ENCODE measurements around the gene CD19.
"Not testable (repeated sequence)": the region's sequence is repeated elsewhere in the genome, so short reads cannot be mapped to it uniquely, and the experiment has no call there.

The CD19 gene

DNA sequence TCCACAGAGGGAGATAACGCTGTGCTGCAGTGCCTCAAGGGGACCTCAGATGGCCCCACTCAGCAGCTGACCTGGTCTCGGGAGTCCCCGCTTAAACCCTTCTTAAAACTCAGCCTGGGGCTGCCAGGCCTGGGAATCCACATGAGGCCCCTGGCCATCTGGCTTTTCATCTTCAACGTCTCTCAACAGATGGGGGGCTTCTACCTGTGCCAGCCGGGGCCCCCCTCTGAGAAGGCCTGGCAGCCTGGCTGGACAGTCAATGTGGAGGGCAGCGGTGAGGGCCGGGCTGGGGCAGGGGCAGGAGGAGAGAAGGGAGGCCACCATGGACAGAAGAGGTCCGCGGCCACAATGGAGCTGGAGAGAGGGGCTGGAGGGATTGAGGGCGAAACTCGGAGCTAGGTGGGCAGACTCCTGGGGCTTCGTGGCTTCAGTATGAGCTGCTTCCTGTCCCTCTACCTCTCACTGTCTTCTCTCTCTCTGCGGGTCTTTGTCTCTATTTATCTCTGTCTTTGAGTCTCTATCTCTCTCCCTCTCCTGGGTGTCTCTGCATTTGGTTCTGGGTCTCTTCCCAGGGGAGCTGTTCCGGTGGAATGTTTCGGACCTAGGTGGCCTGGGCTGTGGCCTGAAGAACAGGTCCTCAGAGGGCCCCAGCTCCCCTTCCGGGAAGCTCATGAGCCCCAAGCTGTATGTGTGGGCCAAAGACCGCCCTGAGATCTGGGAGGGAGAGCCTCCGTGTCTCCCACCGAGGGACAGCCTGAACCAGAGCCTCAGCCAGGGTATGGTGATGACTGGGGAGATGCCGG is 769 bp downstream of the CD19 start:
- H3K4me3 ChIP-seq (ENCODE audit: low read depth, low read length) = no peak overlapping the region
- no peak for DNase-seq (ENCODE audit: low read depth)

DNA sequence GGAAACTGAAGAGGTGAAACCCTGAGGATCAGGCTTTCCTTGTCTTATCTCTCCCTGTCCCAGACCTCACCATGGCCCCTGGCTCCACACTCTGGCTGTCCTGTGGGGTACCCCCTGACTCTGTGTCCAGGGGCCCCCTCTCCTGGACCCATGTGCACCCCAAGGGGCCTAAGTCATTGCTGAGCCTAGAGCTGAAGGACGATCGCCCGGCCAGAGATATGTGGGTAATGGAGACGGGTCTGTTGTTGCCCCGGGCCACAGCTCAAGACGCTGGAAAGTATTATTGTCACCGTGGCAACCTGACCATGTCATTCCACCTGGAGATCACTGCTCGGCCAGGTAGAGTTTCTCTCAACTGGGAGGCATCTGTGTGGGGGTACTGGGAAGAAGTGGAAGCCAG is 1.4 kb downstream of the CD19 start:
- H3K4me3 ChIP-seq (ENCODE audit: low read depth, low read length) = no peak overlapping the region
- no peak for DNase-seq (ENCODE audit: low read depth)

DNA sequence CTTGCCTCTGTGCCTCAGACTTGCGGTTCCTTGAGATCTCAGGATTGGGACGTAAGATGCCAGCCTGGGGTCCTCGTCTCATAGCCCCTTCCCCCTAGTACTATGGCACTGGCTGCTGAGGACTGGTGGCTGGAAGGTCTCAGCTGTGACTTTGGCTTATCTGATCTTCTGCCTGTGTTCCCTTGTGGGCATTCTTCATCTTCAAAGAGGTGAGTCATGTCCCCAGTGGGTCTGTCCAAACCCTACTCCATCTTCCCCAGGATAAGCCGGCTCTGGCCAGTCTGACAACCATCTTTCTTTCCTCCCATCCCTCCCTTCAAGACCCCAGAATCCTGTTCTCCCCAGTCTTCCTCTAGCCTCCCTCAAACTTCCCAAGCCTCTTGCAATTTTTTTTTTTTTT is 3.6 kb downstream of the CD19 start:
- no peak for DNase-seq (ENCODE audit: low read depth)
- no peak overlapping the region for H3K4me3 ChIP-seq (ENCODE audit: low read depth, low read length)

DNA sequence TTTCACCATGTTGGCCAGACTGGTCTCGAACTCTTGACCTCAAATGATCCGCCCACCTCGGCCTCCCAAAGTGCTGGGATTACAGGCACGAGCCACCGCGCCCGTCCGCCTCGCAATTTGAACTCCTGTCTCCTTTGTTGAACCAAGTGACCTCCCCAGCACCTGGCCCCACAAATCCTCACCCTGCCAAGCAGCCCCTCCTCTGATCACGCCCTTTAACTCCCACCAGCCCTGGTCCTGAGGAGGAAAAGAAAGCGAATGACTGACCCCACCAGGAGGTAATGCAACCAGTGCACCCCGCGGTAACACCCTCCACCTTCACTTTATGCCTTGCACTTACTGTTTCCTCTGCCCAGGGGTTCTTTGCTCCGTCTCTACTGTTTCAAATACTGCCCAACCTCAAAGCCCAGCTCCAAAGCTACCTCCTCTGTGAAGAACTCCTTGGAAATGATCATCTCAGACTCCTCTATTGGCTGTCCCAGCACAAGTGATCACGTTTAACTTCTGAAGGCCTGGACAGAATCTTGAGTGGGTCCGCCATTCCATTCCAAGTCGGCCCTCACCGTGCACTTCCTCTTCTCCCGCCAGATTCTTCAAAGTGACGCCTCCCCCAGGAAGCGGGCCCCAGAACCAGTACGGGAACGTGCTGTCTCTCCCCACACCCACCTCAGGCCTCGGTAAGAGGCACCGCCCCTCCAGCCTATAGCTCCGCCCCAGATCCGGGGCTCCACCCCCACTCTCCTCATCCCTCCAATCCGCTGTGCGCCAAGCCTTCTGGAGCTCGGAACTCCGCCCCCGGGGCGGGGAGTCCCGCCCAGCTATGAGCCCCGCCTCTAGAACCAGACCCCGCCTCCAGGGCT is 4.4 kb downstream of the CD19 start:
- H3K4me3 ChIP-seq (ENCODE audit: low read depth, low read length) = peak overlapping the region; percentile 24

DNA sequence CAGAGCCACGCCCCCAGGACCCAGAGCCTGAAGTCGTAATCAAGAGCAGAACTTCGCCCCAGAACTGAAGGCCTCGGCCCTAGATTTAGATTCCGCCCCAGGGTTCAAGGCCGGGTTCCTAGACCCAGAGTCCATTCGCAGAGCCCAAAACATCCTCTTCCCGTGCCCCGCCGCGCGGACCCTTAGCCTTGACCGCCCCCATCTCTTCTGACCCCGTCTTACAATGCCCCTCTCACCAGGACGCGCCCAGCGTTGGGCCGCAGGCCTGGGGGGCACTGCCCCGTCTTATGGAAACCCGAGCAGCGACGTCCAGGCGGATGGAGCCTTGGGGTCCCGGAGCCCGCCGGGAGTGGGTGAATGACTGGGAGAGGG is 5.0 kb downstream of the CD19 start:
- no peak for DNase-seq (ENCODE audit: low read depth)
- no peak overlapping the region for H3K4me3 ChIP-seq (ENCODE audit: low read depth, low read length)

More for the DNA sequence above, 4.4 kb downstream of the CD19 start:
- DNase-seq (ENCODE audit: low read depth) = peak; percentile 22

DNA sequence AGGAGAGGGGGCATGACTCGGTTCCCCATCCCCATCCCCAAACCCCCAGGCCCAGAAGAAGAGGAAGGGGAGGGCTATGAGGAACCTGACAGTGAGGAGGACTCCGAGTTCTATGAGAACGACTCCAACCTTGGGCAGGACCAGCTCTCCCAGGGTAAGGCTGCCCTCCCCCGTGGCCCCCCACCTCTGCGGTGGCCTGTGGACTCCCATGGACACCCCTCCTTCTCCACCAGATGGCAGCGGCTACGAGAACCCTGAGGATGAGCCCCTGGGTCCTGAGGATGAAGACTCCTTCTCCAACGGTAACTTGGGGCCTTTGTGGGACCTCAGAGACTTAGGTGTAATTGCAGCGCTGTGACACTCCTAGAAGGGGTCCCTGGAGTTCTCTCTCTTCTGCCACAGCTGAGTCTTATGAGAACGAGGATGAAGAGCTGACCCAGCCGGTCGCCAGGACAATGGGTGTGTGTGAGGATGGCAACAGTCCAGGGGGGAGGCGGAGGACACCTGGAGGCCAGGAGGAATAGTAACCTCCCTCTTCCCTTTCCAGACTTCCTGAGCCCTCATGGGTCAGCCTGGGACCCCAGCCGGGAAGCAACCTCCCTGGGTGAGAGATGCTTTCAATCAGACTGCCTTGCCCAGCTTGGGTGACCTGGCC is 5.6 kb downstream of the CD19 start:
- H3K4me3 ChIP-seq (ENCODE audit: low read depth, low read length) = no peak overlapping the region
- no peak for DNase-seq (ENCODE audit: low read depth)

DNA sequence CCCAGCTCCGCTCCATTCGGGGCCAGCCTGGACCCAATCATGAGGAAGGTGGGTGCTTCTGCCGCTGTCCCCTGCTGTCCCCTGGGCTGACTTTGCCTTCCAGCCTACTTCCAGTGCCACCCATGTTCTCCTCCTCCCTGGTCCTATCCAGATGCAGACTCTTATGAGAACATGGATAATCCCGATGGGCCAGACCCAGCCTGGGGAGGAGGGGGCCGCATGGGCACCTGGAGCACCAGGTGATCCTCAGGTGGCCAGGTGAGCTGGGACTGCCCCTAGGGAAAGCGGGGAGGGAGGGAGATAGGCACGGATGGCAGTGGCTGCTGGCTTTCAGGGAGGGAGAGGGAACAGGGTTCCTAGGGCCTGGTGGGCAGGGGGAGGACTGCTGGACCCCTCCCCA is 7.0 kb downstream of the CD19 start:
- DNase-seq (ENCODE audit: low read depth) = no peak
- no peak overlapping the region for H3K4me3 ChIP-seq (ENCODE audit: low read depth, low read length)

DNA sequence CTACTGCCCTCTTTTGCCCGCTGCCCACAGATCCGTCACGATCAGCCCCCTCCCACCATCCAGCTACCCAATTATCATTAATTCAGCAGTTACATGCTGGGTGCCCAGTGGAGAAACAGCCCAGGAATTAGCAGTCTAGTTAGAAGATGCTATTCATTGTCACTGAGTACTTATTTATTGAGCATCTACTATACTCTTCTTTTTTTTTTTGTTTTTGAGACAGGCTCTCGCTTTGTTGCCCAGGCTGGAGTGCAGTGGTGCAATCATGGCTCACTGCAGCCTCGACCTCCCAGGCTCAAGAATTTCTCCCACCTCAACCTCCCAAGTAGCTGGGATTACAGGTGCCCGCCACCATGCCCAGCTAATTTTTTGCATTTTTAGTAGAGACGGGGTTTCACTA is 8.1 kb downstream of the CD19 start:
- DNase-seq (ENCODE audit: low read depth); H3K4me3 ChIP-seq (ENCODE audit: low read depth, low read length): not testable (repeated sequence)

DNA sequence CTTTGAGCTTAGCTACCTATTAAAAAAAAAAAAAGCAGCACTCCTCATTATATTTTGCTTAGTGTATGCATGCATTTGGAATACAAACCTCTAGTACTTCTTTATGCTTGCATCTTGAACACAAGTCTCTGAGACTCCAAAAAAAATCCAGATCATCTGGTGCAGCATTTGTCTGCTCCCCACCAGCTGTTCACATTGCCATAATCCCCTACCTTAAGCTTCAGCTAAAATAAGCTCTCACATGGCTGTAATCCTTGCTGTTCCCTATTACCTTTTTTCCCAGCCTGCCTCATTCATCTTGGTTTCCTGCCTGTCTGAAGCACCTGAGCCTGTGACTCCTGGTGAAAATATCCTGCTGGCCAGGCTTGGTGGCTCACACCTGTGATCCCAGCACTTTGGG is 11.5 kb downstream of the CD19 start:
- H3K4me3 ChIP-seq (ENCODE audit: low read depth, low read length) = no peak overlapping the region
- no peak for DNase-seq (ENCODE audit: low read depth)

DNA sequence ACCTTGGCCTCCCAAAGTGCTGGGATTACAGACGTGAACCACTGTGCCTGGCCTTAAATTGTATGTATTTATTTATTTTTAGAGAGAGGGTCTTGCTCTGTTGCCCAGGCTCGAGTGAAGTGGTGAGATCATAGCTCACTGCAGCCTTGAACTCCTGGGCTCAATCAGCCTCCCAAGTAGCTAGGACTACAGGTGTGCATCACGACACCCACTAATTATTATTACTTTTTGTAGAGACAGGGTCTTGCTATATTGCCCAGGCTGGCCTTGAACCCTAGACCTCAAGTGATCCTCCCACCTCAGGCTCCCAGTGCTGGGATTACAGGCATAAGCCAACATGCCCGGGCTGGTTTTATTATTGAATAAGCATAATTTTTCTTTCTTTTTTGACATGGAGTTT is 14.9 kb downstream of the CD19 start:
- DNase-seq (ENCODE audit: low read depth) = no peak
- no peak overlapping the region for H3K4me3 ChIP-seq (ENCODE audit: low read depth, low read length)

DNA sequence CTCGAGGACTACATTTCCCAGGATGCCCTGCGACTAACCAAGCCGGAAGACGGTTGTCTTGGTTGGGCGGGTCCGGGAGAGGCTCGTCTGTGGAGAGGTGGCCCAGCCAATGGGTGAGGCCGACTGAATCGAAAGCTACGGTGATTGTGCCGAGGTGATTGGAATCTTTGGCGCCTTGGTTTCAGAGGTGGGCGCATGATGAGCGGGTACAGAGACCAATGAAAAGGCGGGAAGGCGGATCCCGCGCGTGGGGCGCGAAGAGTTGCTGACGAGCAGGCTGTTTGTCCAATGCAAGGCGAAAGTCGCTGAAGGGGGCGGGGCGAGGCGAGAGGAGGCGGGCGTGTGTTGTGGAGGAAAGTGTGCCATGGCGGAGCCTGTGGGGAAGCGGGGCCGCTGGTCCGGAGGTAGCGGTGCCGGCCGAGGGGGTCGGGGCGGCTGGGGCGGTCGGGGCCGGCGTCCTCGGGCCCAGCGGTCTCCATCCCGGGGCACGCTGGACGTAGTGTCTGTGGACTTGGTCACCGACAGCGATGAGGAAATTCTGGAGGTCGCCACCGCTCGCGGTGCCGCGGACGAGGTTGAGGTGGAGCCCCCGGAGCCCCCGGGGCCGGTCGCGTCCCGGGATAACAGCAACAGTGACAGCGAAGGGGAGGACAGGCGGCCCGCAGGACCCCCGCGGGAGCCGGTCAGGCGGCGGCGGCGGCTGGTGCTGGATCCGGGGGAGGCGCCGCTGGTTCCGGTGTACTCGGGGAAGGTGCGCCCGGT is 19.1 kb downstream of the CD19 start, which contains the start of gene NFATC2IP:
Gene NFATC2IP (plus strand): TSS at position 290 of the 762 bp plus-strand sequence. CDS start 75 bp downstream, at position 365.
- peak within 1 kb of the TSS; percentile 91 for H3K4me3 ChIP-seq (ENCODE audit: low read depth, low read length)
- DNase-seq (ENCODE audit: low read depth) = peak; percentile 99

DNA sequence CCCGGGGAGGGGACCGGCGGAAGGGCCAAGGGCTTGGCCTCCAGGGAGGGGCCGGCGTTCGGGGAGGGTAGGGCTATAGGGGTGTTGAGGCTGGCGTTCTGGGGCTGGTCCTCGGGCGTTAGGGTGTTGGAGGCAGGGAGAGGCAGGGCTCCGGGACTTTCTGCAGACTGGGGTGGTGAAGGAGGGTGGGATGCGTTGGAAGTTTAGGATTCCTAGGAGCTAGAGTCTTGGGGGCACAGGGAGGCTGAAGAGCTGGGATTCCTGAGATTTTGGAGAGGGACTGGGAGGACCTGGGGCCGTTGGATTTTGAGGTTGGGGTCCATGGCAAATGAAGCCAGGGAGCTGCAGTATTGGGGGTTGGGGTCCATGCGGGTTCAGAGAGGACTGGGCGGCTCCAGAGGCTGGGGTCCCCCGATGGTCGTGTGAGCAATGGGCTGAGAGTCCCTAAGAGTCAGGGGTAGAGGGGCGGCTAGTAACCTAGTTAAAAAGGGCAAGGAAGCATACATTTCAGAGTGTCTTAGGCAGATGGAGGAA is 19.7 kb downstream of the CD19 start:
- peak overlapping the region; percentile 91 for H3K4me3 ChIP-seq (ENCODE audit: low read depth, low read length)
- no peak for DNase-seq (ENCODE audit: low read depth)

DNA sequence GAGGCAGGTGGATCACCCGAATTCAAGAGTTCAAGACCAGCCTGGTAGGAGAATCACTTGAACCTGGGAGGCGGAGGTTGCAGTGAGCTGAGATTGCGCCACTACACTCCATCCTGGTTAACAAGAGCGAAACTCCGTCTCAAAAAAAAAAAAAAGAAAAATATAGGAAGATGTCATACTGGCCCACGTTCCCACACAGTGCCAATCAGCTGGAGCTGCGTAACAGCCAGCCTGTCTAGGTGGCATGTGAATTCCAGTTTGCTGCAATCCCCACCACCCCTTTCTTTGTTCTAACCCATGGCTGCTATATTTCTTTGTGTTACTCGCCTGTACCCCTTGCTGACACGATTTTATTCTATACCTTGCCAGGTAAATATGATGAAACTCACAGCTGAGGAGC is 26.4 kb downstream of the CD19 start:
- H3K4me3 ChIP-seq (ENCODE audit: low read depth, low read length) = no peak overlapping the region
- no peak for DNase-seq (ENCODE audit: low read depth)

DNA sequence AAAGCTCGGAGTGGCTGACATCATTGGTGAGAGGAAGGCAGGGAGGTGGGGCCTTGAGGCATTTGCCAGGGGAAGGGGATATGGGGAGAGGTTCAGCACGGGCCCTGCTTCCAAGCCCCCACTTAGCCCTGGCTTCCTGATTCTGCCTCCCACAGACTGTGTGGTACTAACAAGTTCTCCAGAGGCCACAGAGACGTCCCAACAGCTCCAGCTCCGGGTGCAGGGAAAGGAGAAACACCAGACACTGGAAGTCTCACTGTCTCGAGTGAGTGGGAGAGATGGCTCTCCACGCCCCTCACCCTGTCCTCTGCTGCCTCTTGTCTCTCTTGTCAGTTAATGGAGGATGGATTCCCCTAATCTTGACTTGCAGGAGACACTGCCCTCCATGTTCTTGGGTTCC is 27.1 kb downstream of the CD19 start:
- H3K4me3 ChIP-seq (ENCODE audit: low read depth, low read length) = no peak overlapping the region
- DNase-seq (ENCODE audit: low read depth) = no peak

DNA sequence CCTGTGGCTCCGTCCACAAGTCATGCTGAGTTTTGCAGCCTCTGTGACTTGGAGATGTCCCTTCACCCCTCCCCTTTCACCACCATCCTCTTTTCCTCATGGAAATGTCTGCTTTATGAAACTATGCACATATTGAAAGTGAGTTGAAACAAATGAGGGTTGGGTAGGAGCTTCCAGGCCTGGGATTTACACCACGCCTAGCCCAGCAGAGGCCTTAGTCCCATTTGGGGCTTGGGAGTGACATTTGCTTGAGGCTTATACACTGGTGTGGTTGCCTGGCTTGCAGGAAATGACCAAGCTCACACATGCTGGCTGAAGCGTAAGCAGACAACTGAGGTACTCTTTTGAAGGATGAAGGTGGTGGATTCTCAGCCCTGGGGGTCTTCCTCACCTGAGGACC is 32.3 kb downstream of the CD19 start:
- no peak for DNase-seq (ENCODE audit: low read depth)
- no peak overlapping the region for H3K4me3 ChIP-seq (ENCODE audit: low read depth, low read length)

DNA sequence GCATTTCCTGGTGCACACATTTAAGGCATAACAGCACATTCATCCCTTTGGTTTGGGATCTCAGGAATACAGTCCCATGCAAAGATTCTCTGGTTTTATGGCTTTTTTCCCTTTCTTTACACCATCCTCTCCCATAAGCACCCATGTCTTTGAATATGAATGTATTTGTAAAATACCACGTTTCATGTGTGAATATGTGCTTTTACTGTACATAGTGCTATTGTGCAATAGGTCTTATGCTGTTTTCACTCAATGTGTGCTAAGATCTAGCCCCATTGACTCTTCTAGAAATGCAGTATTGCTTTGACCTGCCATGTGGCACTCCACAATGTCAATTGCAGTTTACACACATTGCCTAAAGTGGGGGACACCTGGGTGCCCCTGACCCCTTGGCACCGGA is 32.7 kb downstream of the CD19 start:
- H3K4me3 ChIP-seq (ENCODE audit: low read depth, low read length) = no peak overlapping the region
- DNase-seq (ENCODE audit: low read depth) = no peak

DNA sequence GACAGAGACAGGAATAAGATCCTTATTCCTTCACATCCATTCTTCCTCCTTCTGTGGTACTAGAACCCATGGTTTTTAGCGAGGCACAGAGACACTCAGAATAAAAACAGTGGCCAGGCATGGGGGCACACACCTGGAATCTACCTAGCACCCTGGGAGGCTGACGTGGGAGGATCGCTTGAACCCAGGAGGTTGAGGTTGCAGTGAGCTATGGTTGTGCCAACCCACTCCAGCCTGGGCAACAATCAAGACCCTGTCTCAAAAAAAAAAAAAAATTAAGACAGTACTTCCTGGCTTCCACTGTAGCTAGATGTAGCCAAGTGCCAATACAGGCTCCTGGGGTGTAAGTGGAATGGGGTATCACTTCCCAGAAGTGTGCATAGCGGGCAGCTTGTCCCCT is 35.4 kb downstream of the CD19 start:
- H3K4me3 ChIP-seq (ENCODE audit: low read depth, low read length) = no peak overlapping the region
- no peak for DNase-seq (ENCODE audit: low read depth)

DNA sequence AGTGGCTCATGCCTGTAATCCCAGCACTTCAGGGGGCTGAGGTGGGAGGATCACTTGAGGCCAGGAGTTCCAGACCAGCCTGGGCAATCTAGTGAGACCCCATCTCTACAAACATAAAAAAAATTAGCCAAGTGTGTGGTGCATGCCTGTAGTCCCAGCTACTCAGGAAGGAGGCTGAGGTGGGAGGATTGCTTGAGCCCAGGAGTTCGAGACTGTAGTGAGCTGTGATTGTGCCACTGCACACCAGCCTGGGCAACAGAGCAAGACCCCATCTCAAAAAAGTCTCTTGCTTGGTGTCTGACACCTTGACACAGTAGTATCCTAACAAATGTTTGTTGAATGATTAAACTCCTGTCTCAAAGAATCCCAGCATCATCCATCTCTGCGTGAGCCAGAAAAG is 37.9 kb downstream of the CD19 start:
- DNase-seq (ENCODE audit: low read depth); H3K4me3 ChIP-seq (ENCODE audit: low read depth, low read length): not testable (repeated sequence)

DNA sequence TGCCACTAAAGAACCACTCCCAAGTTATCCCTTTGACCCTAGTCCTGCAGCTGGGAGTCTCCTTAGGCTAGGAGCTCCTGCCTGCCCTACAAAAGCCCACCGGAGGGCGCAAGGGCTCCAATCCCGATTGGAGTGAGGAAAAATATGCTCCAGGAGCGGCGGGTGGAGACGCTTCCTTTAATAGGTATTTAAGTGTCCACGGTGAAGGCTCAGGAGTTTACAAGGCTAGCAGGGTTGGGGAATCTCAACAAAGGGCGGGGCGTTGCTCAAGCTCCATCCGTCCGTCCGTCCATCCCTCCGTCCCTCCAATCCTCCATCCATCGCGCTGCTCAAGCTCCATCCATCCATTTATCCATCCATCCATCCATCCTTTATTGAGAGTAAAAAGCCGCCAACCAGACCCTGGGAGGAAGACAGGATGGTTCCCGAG is 42.3 kb downstream of the CD19 start:
- H3K4me3 ChIP-seq (ENCODE audit: low read depth, low read length) = peak overlapping the region; percentile 97
- peak; percentile 23 for DNase-seq (ENCODE audit: low read depth)
